Kasumi-1 (cell line): ENCODE data around the gene METTL4.
A peak's percentile ranks its signal among the peaks of the same experiment; 100 is the strongest.

ENCODE experiments used
- DNase-seq, 2 experiments: peaks; one replicate each; lab custom pipeline; 2025; lab: John Stamatoyannopoulos, UW

Gene METTL4

GRCh38 chr18:2515908-2516625 is 55.2 kb downstream of the METTL4 start:
- peak; percentile 48 to 61 for DNase-seq

GRCh38 chr18:2515171-2515787 is 56.0 kb downstream of the METTL4 start:
- no peak for DNase-seq

GRCh38 chr18:2513616-2514015 is 57.7 kb downstream of the METTL4 start:
- DNase-seq = no peak

GRCh38 chr18:2512059-2512458 is 59.2 kb downstream of the METTL4 start:
- DNase-seq = no peak

GRCh38 chr18:2511451-2511850 is 59.9 kb downstream of the METTL4 start:
- no peak for DNase-seq

- DNase-seq = no peak
Measured at GRCh38 chr18:2510416-2510815, 60.9 kb downstream of the METTL4 start.

GRCh38 chr18:2508678-2509077 is 62.6 kb downstream of the METTL4 start:
- DNase-seq = no peak

GRCh38 chr18:2508155-2508554 is 63.1 kb downstream of the METTL4 start:
- no peak for DNase-seq

- no peak for DNase-seq
Measured at GRCh38 chr18:2504642-2505041, 66.7 kb downstream of the METTL4 start.

- no peak for DNase-seq
Measured at GRCh38 chr18:2502880-2503279, 68.4 kb downstream of the METTL4 start.

GRCh38 chr18:2502394-2502793 is 68.9 kb downstream of the METTL4 start:
- no peak for DNase-seq

GRCh38 chr18:2497797-2498196 is 73.5 kb downstream of the METTL4 start:
- no peak for DNase-seq

GRCh38 chr18:2495381-2495780 is 75.9 kb downstream of the METTL4 start:
- DNase-seq = no peak

- DNase-seq = no peak
Measured at GRCh38 chr18:2494921-2495320, 76.4 kb downstream of the METTL4 start.
